BE2C (cell line): ENCODE data around the gene ANKRD40.

Experiments used
- DNase-seq: peaks from one replicate; pipeline ENCODE4 v3.0.0-alpha.2; 2020
- H3K27me3 ChIP-seq: fragments of 250-450 bp; sonication (Bioruptor Pico); 2 replicates; pipeline ENCODE4 v1.5.1; 2020; ENCODE audit warnings: mild to moderate bottlenecking
- H3K36me3 ChIP-seq: fragments of 250-450 bp; sonication (Bioruptor Pico); 2 replicates; pipeline ENCODE4 v1.5.1; 2020; ENCODE audit warnings: mild to moderate bottlenecking
- H3K4me1 ChIP-seq: fragments of 250-450 bp; sonication (Bioruptor Pico); 2 replicates; pipeline ENCODE4 v1.5.1; 2020
- H3K4me3 ChIP-seq: 2 replicates; pipeline ENCODE4 v1.5.1; 2011; ENCODE audit warnings: low read depth, low read length
- H3K9me3 ChIP-seq: fragments of 250-450 bp; sonication (Bioruptor Pico); 2 replicates; pipeline ENCODE4 v1.5.1; 2020
- CTCF ChIP-seq: IDR thresholded peaks from 2 replicates; pipeline ENCODE4 v1.5.1; 2012; ENCODE audit warnings: mild to moderate bottlenecking, low read depth, low read length

ANKRD40 gene

DNA sequence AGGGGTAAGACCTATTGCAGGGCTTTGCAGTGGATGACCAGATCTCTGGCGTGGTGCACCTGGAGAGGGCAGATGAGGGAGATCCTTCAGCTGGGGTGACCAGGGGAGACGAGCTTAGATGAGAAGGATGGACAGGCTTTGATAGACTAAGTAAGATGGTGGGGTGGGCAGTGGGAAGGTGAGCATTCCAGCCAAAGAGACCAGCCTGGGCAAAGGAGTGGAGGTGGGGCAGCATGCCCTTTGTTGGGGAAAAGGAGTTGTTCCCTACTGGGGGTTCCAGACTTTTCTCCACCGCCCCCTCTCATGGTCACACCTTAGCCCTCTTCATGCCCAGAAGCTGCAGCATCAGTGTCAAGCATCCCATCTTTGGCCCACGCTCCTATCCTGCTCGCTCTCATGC is 27.6 kb downstream of the ANKRD40 start:
- TF ChIP-seq CTCF: no peak
- no peaks in the 10 kb centered on the region for H3K36me3 ChIP-seq
- no peak overlapping the region for H3K4me3 ChIP-seq
- no peaks in the 10 kb centered on the region for H3K27me3 ChIP-seq
- DNase-seq: no peak
- no peaks in the 10 kb centered on the region for H3K9me3 ChIP-seq
- peaks cover 3% of the 10 kb centered on the region; the same call in 1 of the 2 replicates for H3K4me1 ChIP-seq

DNA sequence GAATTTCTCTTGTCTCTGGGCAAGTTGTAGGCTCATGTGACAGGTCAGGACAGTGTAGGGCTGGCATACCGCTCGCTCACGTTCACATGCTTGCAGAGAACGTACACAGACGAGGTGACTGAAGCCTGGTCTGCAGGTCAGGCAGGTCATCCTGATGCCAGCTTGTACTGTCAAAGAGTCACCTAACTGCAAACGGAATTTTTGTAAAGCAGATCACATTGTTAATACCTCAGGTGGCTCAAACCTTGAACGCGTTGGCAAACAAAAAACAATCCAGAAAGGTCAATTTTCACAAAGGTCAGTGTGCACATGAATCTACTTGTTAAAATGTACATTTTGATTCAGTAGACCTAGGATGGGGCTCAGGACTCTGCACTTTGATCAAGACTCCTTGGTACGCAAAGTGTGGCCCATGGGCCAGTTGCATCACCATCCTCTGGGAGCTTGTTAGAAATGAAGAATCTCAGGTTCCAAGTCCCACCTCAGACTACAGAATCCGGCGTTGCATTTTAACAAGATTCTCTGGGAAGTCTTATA is 28.6 kb downstream of the ANKRD40 start:
- no peaks in the 10 kb centered on the region for H3K9me3 ChIP-seq
- H3K27me3 ChIP-seq: no peaks in the 10 kb centered on the region
- TF ChIP-seq CTCF: no peak
- H3K36me3 ChIP-seq: no peaks in the 10 kb centered on the region
- H3K4me1 ChIP-seq: peaks cover 3% of the 10 kb centered on the region; the same call in 1 of the 2 replicates
- no peak for DNase-seq
- no peak overlapping the region for H3K4me3 ChIP-seq

GRCh38 chr17:50677851-50678375 is 29.8 kb downstream of the ANKRD40 start:
- peak; percentile 3 for DNase-seq
- TF ChIP-seq CTCF: no peak

GRCh38 chr17:50676065-50676975 is 31.4 kb downstream of the ANKRD40 start:
- no peaks in the 10 kb centered on the region for H3K4me1 ChIP-seq
- DNase-seq: peak; percentile 1
- H3K9me3 ChIP-seq: no peaks in the 10 kb centered on the region
- no peak for TF ChIP-seq CTCF
- H3K36me3 ChIP-seq: no peaks in the 10 kb centered on the region
- no peaks in the 10 kb centered on the region for H3K27me3 ChIP-seq
- H3K4me3 ChIP-seq: no peak overlapping the region

More at GRCh38 chr17:50677851-50678375, 29.8 kb downstream of the ANKRD40 start:
- H3K9me3 ChIP-seq: no peaks in the 10 kb centered on the region
- H3K4me1 ChIP-seq: peaks cover 3% of the 10 kb centered on the region; the same call in 1 of the 2 replicates
- no peaks in the 10 kb centered on the region for H3K36me3 ChIP-seq
- no peak overlapping the region for H3K4me3 ChIP-seq
- no peaks in the 10 kb centered on the region for H3K27me3 ChIP-seq

DNA sequence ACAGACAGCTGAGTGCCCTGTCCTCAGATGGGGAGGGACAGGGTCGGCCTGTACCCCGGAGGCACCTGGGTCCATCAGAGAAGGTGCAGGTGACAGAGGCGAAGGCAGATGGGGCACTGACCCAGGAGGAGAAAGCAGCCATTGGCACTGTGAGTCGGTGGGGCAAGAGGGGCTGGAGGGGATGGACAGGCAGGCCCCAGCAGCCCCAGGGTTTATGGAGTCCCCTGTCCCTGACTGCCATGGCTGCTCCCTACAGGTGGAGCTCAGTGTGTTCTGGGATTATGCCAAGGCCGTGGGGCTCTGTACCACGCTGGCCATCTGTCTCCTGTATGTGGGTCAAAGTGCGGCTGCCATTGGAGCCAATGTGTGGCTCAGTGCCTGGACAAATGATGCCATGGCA is 32.1 kb downstream of the ANKRD40 start:
- Histone ChIP-seq H3K4me1 (no peaks in the 10 kb centered on the region), H3K4me3 (no peak overlapping the region), H3K36me3 (no peaks in the 10 kb centered on the region), H3K9me3 (no peaks in the 10 kb centered on the region), H3K27me3 (no peaks in the 10 kb centered on the region)
- no peak for TF ChIP-seq CTCF
- DNase-seq: peak; percentile 4

- H3K27me3 ChIP-seq: no peaks in the 10 kb centered on the region
- H3K36me3 ChIP-seq: no peaks in the 10 kb centered on the region
- no peak for TF ChIP-seq CTCF
- DNase-seq: no peak
- H3K9me3 ChIP-seq: no peaks in the 10 kb centered on the region
- no peak overlapping the region for H3K4me3 ChIP-seq
- no peaks in the 10 kb centered on the region for H3K4me1 ChIP-seq
Observed at GRCh38 chr17:50675190-50675589, 32.5 kb downstream of the ANKRD40 start.
